Glutamatergic neuron (in vitro differentiated cells): ENCODE measurements around the gene HOXC9. TPM values are rescaled to one million over a fixed set of nuclear protein-coding genes. Genes with fewer than 3 reads are reported as not detected.

ENCODE experiments used
- DNase-seq: peaks from one replicate; pipeline ENCODE4 v3.0.0; 2022
- H3K27ac Mint-ChIP-seq: one replicate; pipeline ENCODE4 v1.8.0; 2020; ENCODE audit warnings: mild to moderate bottlenecking, mixed read lengths, inconsistent platforms; ENCODE audit not compliant: unreplicated experiment
- H3K27me3 Mint-ChIP-seq: one replicate; pipeline ENCODE4 v1.8.0; 2020; ENCODE audit warnings: mild to moderate bottlenecking, moderate library complexity, mixed read lengths, inconsistent platforms; ENCODE audit not compliant: unreplicated experiment
- H3K36me3 Mint-ChIP-seq: one replicate; pipeline ENCODE4 v1.8.0; 2020; ENCODE audit warnings: mild to moderate bottlenecking, mixed read lengths, inconsistent platforms; ENCODE audit not compliant: unreplicated experiment
- H3K4me1 Mint-ChIP-seq: one replicate; pipeline ENCODE4 v1.8.0; 2020; ENCODE audit warnings: mild to moderate bottlenecking, low read depth, mixed read lengths, inconsistent platforms; ENCODE audit not compliant: unreplicated experiment
- H3K4me3 Mint-ChIP-seq: one replicate; pipeline ENCODE4 v1.8.0; 2020; ENCODE audit warnings: mild to moderate bottlenecking, mixed read lengths, inconsistent platforms; ENCODE audit not compliant: unreplicated experiment
- H3K9me3 Mint-ChIP-seq: one replicate; pipeline ENCODE4 v1.8.0; 2020; ENCODE audit warnings: mild to moderate bottlenecking, moderate library complexity, mixed read lengths, inconsistent platforms; ENCODE audit not compliant: unreplicated experiment
- CTCF ChIP-seq: fragments of 200-600 bp; sonication (generic); IDR thresholded peaks from one replicate; pipeline ENCODE4 v1.5.0; 2021; ENCODE audit not compliant: partially characterized antibody, unreplicated experiment
- total RNA-seq: library from RNA; stranded (reverse); fragmentation: NEBNext Ultra II Directional; extraction: Animal tissue kit (Norgen Biotek cat#: 25700); gene quantifications from one replicate; pipeline ENCODE4 v1.2.1, GENCODE V29; 2021; ENCODE audit not compliant: unreplicated experiment

The HOXC9 gene
- total RNA-seq, 1 donor from 2014 or later: not detected

- no peak for DNase-seq
- Mint-ChIP-seq H3K9me3 (peaks cover 6% of the 10 kb centered on the region), H3K27me3 (peaks cover 55% of the 10 kb centered on the region), H3K27ac (no peak overlapping the region), H3K4me3 (no peak overlapping the region), H3K36me3 (no peaks in the 10 kb centered on the region), H3K4me1 (peaks cover 9% of the 10 kb centered on the region)
- TF ChIP-seq CTCF: no peak
Observed at GRCh38 chr12:54016478-54016964, 16.6 kb downstream of the HOXC9 start.

- Mint-ChIP-seq H3K27ac (no peak overlapping the region), H3K36me3 (no peaks in the 10 kb centered on the region)
- no peak for DNase-seq
Observed at GRCh38 chr12:54017027-54017788, 17.2 kb downstream of the HOXC9 start.

GRCh38 chr12:54017878-54018467 is 18.0 kb downstream of the HOXC9 start:
- H3K27me3 Mint-ChIP-seq: peaks cover 47% of the 10 kb centered on the region
- peak overlapping the region; percentile 88 for H3K4me3 Mint-ChIP-seq
- H3K4me1 Mint-ChIP-seq: peaks cover 9% of the 10 kb centered on the region
- no peak for TF ChIP-seq CTCF
- no peaks in the 10 kb centered on the region for H3K36me3 Mint-ChIP-seq
- peak; percentile 79 for DNase-seq
- peaks cover 4% of the 10 kb centered on the region for H3K9me3 Mint-ChIP-seq
- H3K27ac Mint-ChIP-seq: no peak overlapping the region

More at GRCh38 chr12:54017027-54017788, 17.2 kb downstream of the HOXC9 start:
- Mint-ChIP-seq H3K27me3 (peaks cover 53% of the 10 kb centered on the region), H3K9me3 (peaks cover 4% of the 10 kb centered on the region), H3K4me3 (peak overlapping the region; percentile 88), H3K4me1 (peaks cover 9% of the 10 kb centered on the region)
- TF ChIP-seq CTCF: no peak

- TF ChIP-seq CTCF: no peak
- Mint-ChIP-seq H3K4me1 (peaks cover 9% of the 10 kb centered on the region), H3K9me3 (peaks cover 4% of the 10 kb centered on the region), H3K36me3 (no peaks in the 10 kb centered on the region), H3K27ac (no peak overlapping the region), H3K27me3 (peaks cover 41% of the 10 kb centered on the region), H3K4me3 (peak overlapping the region; percentile 63)
- DNase-seq: no peak
Observed at GRCh38 chr12:54018468-54018984, 18.6 kb downstream of the HOXC9 start.
